ENCODE results near the gene TCF4.

Gene TCF4

GRCh38 chr18:55337908-55338521 lies 250.0 kb downstream of the TCF4 start:
- DNase-seq = no peak

- DNase-seq = no peak
These were observed 250.9 kb downstream of the TCF4 start for GRCh38 chr18:55337138-55337537.

DNA sequence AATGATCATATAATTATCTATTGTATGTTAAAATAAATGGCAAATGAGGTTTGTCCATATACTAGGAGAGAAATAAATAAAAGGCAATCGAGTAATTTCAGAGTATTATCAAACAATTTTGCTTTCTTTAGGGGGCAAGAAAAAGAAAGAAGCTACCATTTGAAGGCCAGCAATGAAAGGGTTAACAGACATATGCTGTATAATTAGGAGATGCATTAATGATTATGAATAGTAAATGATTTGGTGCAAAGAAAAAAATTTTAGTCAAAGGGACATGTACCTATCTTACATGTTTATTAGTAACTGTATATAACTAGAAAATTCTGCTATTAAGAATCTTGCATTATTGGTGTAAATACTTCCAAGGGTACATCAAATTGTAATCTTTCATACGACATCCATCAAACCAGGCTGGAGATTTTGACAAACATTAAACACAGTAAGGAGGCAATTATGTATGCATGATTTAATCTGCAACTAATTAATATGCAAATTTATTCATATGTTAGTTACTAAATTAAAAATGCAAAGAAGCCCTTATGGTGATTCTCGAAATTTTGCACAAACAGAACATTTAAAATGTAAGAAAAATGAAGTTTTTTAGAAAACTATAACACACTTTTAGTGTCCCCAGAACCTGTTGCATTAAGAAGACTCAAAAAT lies 251.4 kb downstream of the TCF4 start:
- DNase-seq = no peak

- DNase-seq = no peak
These were observed 253.1 kb downstream of the TCF4 start for GRCh38 chr18:55334875-55335274.

DNA sequence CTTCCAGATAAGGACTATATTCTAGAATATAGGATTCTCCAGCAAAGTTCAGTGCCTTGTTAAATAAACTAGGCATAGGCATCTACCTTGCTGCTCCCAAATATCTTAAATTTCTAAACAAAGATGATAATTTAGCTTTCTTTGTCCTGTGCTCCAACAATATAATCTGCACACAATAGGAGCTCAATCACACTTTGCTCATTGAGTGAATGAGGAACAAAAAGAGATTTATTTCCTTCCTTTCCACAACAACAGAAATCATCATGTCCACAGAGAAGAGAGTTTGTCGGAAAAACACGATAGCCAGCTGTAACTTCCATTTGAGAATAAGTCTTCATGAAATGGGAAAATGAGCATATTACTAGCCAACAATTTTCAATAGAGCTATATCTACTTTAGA lies 256.7 kb downstream of the TCF4 start:
- no peak for DNase-seq

GRCh38 chr18:55328301-55328700 lies 259.7 kb downstream of the TCF4 start:
- peak; percentile 15 for DNase-seq

- peak; percentile 29 for DNase-seq
These were observed 260.5 kb downstream of the TCF4 start for GRCh38 chr18:55327454-55327853.

DNA sequence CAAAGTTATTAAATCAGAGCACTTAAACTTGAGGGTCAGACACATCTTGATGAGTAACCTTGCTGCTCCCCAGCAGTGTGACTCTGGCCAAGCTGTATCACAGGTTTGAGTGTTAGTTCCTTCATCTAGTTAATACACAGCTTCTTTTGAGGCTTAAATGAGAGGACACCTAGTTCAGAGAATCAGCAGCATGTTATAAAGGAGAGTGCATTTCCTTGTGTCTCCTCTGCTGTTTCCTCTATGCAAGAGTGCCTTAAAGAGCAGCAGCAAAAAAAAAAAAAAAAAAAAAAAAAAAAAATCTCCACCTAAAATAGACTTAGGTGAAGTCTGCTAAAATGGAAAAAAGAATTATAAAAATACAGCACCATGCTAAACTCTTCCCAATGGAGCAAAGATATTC lies 261.9 kb downstream of the TCF4 start:
- DNase-seq = peak; percentile 49

DNA sequence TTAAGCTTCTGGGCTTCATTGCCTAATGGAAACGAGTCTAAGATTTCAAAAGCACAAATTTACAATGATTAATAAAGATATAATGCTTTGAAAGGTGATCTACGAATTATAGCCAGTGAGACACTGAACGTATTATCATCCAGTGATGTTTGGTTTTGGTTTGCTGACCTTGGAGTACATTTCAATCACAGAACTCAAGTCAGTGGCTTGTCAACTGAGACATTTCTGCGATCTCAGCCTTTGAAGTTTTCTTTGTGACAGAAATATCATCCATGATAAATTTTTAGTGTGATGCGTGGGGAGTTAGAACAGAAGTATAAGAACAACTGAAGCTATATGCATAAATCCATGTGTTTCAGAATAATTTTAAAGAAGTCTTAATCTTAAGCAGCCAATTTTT lies 263.8 kb downstream of the TCF4 start:
- no peak for DNase-seq

DNA sequence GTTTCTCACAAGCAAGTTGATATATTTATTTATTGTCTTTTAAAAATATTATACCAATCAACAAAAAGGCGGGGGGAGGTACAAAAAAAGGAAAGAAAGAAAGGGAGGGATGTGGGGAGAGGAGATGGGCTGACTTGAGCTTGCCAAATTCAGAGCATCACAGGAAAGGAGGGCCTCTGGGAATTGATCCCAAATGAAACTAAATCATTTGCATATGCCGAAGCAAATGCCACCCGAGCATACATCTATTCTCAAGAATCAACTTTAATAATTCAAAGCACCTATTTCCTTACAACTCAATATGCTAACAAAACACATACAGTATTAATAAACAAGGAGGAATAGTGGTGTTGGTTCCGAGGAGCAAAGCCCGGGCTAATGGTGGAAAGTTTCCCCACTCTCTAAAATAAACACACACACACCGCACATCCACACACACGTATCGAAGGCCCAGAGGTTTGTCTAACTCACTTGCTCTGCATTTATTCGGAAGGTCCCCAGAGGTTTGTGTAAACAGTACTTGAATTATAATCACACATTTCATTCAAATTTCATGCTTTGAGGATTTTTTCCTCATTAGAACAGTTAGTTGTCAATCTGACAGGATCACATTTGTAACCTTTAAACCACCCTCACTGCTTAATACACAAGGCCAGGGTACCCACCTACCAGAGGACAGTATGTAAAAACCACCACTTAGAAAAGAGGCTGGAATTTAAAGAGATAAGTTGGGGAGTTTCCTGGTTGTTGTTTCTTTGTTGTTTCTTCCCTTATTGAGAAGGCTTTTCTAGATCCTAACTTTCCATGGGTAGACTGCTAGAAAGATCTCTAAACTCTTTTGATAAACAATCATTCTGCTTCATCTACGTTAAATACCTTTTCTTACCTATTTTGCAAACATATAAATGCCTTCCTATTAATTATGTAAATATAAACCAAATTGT lies 264.7 kb downstream of the TCF4 start:
- peak; percentile 15 for DNase-seq

GRCh38 chr18:55322178-55322735 lies 265.7 kb downstream of the TCF4 start:
- peak; percentile 95 for DNase-seq

DNA sequence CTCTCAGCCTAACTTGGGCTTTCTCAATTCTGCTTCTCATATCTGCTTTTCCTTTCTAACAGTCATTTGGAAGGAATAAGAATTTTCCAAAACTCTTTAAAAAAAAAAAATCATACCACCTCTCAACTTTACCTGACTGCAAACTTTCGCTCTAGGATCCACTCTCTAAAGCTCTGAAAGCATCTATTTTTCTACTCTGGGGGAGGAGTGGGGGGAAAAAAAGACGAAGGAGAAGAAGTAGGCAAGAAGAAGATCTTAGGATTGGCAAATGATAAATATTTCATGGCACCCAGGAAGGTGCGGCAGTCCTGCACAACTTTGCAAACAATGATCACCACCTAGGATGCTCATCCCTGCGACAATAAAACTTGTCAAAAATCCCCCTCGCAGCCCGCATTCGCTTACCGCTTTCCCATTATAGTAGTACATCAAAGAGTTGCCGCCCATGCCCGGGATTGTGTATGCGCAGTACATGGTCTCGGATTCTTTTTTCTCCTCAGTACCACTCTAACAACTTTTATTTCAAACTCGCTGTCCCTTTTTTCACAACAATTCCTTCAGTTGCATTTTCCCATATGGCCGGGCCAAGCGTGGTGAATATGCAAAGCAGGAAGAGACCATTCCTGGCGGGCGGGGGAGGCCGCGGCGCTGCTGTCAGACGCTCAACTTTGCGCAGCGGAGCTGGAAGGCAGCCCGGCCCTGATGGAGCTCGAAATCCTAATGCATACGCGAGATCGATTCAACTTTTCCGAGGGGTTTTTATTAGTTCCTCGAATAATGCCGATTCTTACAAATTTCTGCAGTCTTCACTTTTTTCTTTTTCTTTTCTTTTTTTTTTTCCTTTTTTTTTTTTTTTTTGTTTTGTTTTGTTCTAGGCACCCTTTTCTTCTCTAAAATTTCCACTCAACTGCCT lies 266.5 kb downstream of the TCF4 start:
- DNase-seq = peak; percentile 96

DNA sequence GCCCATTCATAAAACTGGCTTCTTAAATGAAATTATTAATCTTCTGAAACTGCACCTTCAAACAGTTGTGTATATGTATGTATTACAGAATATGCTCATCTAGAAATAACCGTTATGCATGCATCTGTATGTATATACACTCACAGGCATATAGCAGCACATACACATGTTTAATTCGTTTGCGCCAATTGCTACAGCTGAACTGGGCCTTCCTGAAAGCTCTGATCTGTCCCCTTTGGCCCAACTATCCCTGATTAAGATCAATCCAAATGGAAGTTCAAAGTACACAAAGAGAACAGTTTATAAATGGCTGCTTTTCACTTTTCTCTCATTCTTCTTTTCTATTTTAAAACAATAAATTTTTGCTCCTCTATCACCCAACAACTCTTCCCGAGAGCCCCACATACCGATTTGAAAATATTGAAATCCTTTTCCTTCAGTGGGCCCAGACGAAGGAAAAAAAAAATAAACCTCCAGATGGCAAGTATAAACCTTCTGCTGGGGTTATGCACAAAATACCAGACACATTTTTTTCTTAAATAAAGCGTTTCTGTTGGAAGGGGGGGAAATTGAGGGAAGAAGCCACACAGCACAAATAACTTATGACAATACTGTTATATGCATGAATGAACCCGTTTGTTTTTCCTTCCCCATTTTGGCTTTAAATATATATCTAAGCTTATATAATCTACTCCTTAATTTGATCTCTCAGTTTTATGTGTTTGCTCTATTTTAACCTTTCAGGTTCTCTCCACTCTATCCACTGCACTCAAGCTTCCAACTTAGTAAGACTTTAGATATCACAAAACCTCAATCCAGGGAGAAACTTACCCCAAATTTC lies 267.3 kb downstream of the TCF4 start:
- no peak for DNase-seq

DNA sequence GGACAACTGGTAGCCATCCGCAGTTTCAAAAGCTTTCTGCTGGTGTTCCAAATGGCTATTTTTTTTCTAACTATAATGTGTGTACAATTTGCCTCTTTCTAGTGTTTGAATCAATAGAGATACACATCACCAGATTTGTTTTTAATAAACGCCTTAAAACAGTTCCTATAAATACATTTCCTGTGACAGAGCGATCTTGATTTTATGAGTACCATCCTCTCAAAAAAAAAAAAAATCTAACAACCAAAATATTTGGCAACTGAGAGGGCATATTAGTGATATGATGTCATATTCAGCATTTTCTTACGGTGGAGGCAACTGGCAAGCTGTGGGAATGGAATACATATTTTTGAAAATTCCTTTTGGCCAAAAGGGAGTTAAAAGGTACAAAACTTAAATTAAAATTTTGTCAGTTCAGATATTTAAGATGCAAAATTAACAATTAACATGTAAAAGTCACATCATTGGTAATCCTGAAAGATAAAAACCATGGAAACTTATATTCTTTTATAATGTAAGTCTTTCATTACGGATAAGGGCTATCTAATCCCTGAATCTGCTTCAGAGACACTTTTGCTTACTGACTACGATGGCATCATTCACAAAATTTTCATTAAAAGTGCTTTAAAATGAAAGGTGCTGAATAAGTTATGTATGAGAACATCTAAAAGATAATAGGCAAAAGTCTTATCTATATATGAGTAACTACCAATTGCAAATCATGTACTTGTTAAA lies 268.4 kb downstream of the TCF4 start:
- no peak for DNase-seq

DNA sequence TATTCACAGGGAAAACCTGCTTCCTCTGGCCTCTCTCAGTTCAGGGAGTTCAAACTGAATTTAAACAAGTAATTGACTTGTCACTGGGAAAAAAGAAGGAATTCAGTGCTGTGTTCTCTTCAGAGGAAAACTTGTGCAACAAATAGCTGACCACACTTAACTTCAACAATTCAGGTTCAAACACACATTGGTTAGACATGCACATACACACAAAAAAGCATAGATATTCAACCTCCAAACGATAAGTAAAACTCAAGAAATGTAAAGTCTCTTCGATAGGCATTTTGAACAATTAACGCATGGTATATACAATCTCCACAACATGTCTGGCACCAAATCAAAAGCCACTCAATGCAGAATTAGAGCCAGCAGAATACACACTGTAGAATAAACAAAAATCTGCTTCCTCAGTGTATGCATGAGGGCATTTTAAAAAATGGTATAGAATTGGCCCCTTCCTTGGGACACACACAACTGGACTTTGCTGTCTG lies 269.0 kb downstream of the TCF4 start:
- no peak for DNase-seq

GRCh38 chr18:55317864-55318263 lies 270.1 kb downstream of the TCF4 start:
- no peak for DNase-seq

GRCh38 chr18:55317324-55317723 lies 270.7 kb downstream of the TCF4 start:
- DNase-seq = no peak

DNA sequence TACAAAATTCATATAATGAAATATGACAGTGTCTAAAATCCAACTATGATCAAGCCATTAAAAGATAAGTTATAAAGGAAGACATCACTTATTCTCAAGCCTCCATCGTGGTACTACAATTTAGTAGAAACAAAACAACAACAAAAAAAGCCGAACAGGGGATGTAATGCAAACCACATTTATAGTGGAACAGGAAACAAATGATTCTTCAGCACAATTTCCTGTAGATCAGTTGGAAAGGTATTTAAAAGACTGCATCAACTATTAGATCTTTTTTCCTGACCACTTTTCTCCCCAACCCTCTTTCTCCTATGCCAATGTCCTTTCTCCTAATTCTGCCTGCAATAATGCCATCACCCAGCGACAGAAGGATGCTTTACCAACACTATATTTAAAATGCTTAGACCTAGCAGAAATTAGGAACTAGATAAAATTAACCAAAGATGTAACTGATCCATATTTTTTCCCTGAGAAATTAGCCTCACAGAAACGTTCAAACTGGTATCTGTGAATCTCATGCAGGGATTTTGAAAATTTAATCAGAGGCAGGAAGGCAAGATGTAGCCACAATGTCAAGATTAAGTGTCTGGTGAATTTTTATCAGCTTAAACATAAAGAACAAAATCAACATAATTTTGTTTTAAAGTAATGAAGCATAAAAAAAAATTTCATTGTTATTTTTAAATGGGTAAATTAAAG lies 271.4 kb downstream of the TCF4 start:
- no peak for DNase-seq

DNA sequence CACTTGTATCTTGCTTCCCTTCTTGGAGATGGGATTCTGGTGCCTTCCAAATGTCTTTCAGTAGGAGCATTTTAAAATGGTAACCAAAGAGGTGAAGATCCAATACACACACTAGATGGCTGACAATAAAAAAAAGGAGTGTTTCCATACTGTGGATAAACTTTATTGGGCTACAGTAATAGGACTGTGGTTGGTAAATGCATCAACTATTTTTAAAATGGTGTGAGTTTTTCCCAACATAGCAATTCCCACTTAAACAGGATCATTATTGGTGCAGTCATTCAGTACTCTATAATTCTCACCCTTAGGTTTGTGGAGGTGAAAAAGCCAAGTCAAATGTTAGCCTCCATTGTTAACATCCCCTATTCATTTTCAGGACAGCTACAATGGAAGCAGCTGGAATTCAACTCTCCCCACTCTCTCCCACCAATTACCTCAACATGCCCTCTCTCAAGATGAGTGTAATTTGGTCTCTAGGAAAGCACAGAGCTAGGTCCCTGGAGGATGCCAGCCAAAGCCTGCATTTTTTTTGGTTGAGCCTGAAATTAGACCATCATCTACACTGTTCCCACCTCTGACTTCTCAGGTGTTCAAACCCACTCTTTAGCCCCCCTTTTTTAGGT lies 273.3 kb downstream of the TCF4 start:
- DNase-seq = no peak

Data from DMS53 (cell line).